Heart left ventricle (tissue), 16 donors: Measurements from ENCODE around the gene CTNND2. TPM values are rescaled to one million over a fixed set of nuclear protein-coding genes. Genes with fewer than 3 reads are reported as not detected.
"Not testable (repeated sequence)": the region's sequence is repeated elsewhere in the genome, so short reads cannot be mapped to it uniquely, and the experiment has no call there.

ENCODE experiments used
- ATAC-seq, 4 donors: fragments of 200-7000 bp; cut with Tn5 transposase; one replicate each; pipeline ENCODE4 v1.9.1; 2020 to 2022; ENCODE audit warnings: moderate library complexity in 4 of 4, mild to moderate bottlenecking in 3 of 4, moderate number of reproducible peaks in 1 of 4
- DNase-seq, 5 donors: peaks; one replicate each; pipeline ENCODE4 v3.0.0-alpha.2; 2020
- H3K27ac ChIP-seq, 12 donors: fragments of 200-600 bp; sonication (generic) in 4 of 12; one replicate each; pipeline versions ENCODE4 v1.5.0 to v1.8.0; 2016 to 2022; ENCODE audit warnings: mild to moderate bottlenecking in 2 of 12
- H3K27me3 ChIP-seq, 9 donors: fragments of 200-600 bp; sonication (generic) in 2 of 9; one replicate each; pipeline versions ENCODE4 v1.5.1 to v1.8.0; 2016 to 2022; ENCODE audit warnings: mild to moderate bottlenecking in 3 of 9
- H3K36me3 ChIP-seq, 9 donors: fragments of 200-600 bp; sonication (generic) in 2 of 9; one replicate each; pipeline versions ENCODE4 v1.5.0 to v1.8.0; 2018 to 2022; ENCODE audit warnings: mild to moderate bottlenecking in 2 of 9
- H3K4me1 ChIP-seq, 12 donors: fragments of 200-600 bp; sonication (generic) in 4 of 12; one replicate each; pipeline versions ENCODE4 v1.5.0 to v1.8.0; 2016 to 2022; ENCODE audit warnings: mild to moderate bottlenecking in 3 of 12
- H3K4me3 ChIP-seq, 12 donors: fragments of 200-600 bp; sonication (generic) in 4 of 12; one replicate each; pipeline versions ENCODE4 v1.5.0 to v1.8.0; 2017 to 2022; ENCODE audit warnings: mild to moderate bottlenecking in 9 of 12, moderate library complexity in 4 of 12
- H3K9me3 ChIP-seq, 12 donors: fragments of 200-600 bp; sonication (generic) in 4 of 12; one replicate each; pipeline versions ENCODE4 v1.5.0 to v1.8.0; 2016 to 2022; ENCODE audit warnings: mild to moderate bottlenecking in 1 of 12
- CTCF ChIP-seq, 12 donors: fragments of 200-600 bp; sonication (generic) in 4 of 12; IDR thresholded peaks; one replicate each; pipeline versions ENCODE4 v1.5.0 to v1.8.0; 2018 to 2022; ENCODE audit warnings: antibody characterized with exemption in 12 of 12, mild to moderate bottlenecking in 5 of 12
- POLR2A ChIP-seq, 2 donors: fragments of 450-650 bp; IDR thresholded peaks; one replicate each; pipeline ENCODE4 v1.6.1; 2017; ENCODE audit warnings: antibody characterized with exemption in 2 of 2, mild to moderate bottlenecking in 2 of 2, moderate library complexity in 2 of 2
- WGBS, 4 donors: extraction: QIAGEN DNeasy Blood & Tissue Kit in 2 of 4; methylation state at CpG; one replicate each; pipeline versions ENCODE4 v1.1.5 to v1.1.7; 2013 to 2018; 5-methylcytosine and 5-hydroxymethylcytosine counted together
- intact Hi-C, 10 donors: fragments of 100-400 bp; cut with DNase I; formaldehyde crosslinking; loops; one replicate each; pipeline versions ENCODE4 v1.11.1 to v1.14.2; 2022
- polyA plus RNA-seq, 2 donors: library from polyadenylated mRNA; stranded (reverse); fragments of 200-250 nt; gene quantifications; one replicate each; pipeline ENCODE4 v1.2.3, GENCODE V29; 2013
- total RNA-seq, 9 donors: library from RNA; depleted of rRNA in 2 of 9; stranded (reverse); fragments of >200 nt in 2 of 9; fragmentation: NEBNext Ultra II Directional in 3 of 9; extraction: Animal tissue kit (Norgen Biotek cat#: 25700) in 3 of 9; gene quantifications; one replicate each; pipeline versions ENCODE4 v1.1.0 to v1.2.4, GENCODE V29; 2016 to 2023
- donor health status: ischemic (EF 13 %, LVEDD 7.1; RV severe dilation, severe dysfunction).
- donor health status: healthy with polysubstance abuse.
- donor health status: DM: no; HTN: yes; CAD: no.
- donor health status: DM: no; HTN: no; CAD: no.
- donor health status: ischemic (EF 25% LVEDD 6.9; RV normal size, moderate dysfunction).
- donor health status: ischemic (EF 25% LVEDD 5.7; RV mildly dilated, moderate dysfunction).
- donor health status: healthy.
- donor health status: DM: yes; HTN: yes; CAD: no.
- donor health status: ischemic (EF 35%, LVEDD 5.7; RV mildly dilated, moderate dysfunction).
- donor health status: nonischemic (EF 11% LVEDD 7.7; RV severe dilation, severe dysfunction).
- donor health status: DM: yes; HTN: yes; CAD: no.
- donor health status: PGD.
- donor health status: ischemic (EF 29% LVEDD 5.4; RV normal size, mild dysfunction).
- donor health status: nonischemic (EF 23%, LVEDD 6.1; RV moderate dilation, normal function).

The CTNND2 gene
- total and polyA plus RNA-seq, 11 donors, result 4.0 to 36.8 (median 20.2) TPM

- intact Hi-C loops, result no loop called here
- no peaks in the 10 kb centered on the region for H3K27me3 ChIP-seq
- H3K4me1 ChIP-seq, result peaks cover 0 to 33% (median 9%) of the 10 kb centered on the region in 12 donors
- H3K27ac ChIP-seq, result peak overlapping the region in 9 of 12 donors; percentile 38 to 83 (median 61)
- TF ChIP-seq POLR2A (IDR thresholded peaks at IDR 0.05) (no peak), CTCF (IDR thresholded peaks at IDR 0.05) (no peak)
- DNase-seq (peak in 4 of 5 donors; percentile 35 to 60 (median 46)), ATAC-seq (peak; percentile 85 to 87 (median 86))
- H3K36me3 ChIP-seq, result no peaks in the 10 kb centered on the region
- H3K4me3 ChIP-seq, result no peak overlapping the region
- 25 to 53% (median 31%) methylated on average over 7 of the region's 7 CpGs for WGBS, 4 donors
- peaks cover 0 to 8% (median 0%) of the 10 kb centered on the region in 12 donors for H3K9me3 ChIP-seq
Measured at GRCh38 chr5:11012295-11012694, 892.0 kb downstream of the CTNND2 start.

- intact Hi-C loops, result no loop called here
Measured at GRCh38 chr5:11010429-11011210, 893.6 kb downstream of the CTNND2 start.

GRCh38 chr5:11009576-11009975 is 894.7 kb downstream of the CTNND2 start:
- DNase-seq (no peak), ATAC-seq (no peak)
- intact Hi-C loops, result no loop called here
- no peaks in the 10 kb centered on the region for H3K36me3 ChIP-seq
- TF ChIP-seq CTCF (IDR thresholded peaks at IDR 0.05), result no peak
- TF ChIP-seq POLR2A (IDR thresholded peaks at IDR 0.05), result no peak
- no peak overlapping the region for H3K27ac ChIP-seq
- peaks cover 0 to 33% (median 9%) of the 10 kb centered on the region in 12 donors for H3K4me1 ChIP-seq
- peaks cover 0 to 8% (median 0%) of the 10 kb centered on the region in 12 donors for H3K9me3 ChIP-seq
- whole genome bisulfite sequencing, 4 donors, result 67 to 86% (median 80%) methylated on average over 3 of the region's 3 CpGs
- no peak overlapping the region for H3K4me3 ChIP-seq
- H3K27me3 ChIP-seq, result no peaks in the 10 kb centered on the region

More at GRCh38 chr5:11010429-11011210, 893.6 kb downstream of the CTNND2 start:
- Histone ChIP-seq H3K27ac (peak overlapping the region in 7 of 12 donors; percentile 4 to 83 (median 54)), H3K9me3 (peaks cover 0 to 8% (median 0%) of the 10 kb centered on the region in 12 donors), H3K4me1 (peaks cover 0 to 33% (median 9%) of the 10 kb centered on the region in 12 donors), H3K4me3 (no peak overlapping the region), H3K36me3 (no peaks in the 10 kb centered on the region), H3K27me3 (no peaks in the 10 kb centered on the region)
- 51 to 57% (median 54%) methylated on average over 7 of the region's 7 CpGs for WGBS, 4 donors
- ATAC-seq (peak in 1 of 4 donors; percentile 34), DNase-seq (no peak)
- no peak for TF ChIP-seq CTCF (IDR thresholded peaks at IDR 0.05)
- TF ChIP-seq POLR2A (IDR thresholded peaks at IDR 0.05), result no peak

GRCh38 chr5:11007269-11007870 is 896.9 kb downstream of the CTNND2 start:
- intact Hi-C loops, result no loop called here
- Histone ChIP-seq H3K27me3 (no peaks in the 10 kb centered on the region), H3K4me1 (peaks cover 0 to 15% (median 3%) of the 10 kb centered on the region in 12 donors), H3K9me3 (peaks cover 0 to 8% (median 0%) of the 10 kb centered on the region in 12 donors), H3K36me3 (no peaks in the 10 kb centered on the region), H3K27ac (no peak overlapping the region), H3K4me3 (no peak overlapping the region)
- 73 to 79% (median 76%) methylated on average over 18 of the region's 18 CpGs for WGBS, 4 donors
- TF ChIP-seq CTCF (IDR thresholded peaks at IDR 0.05), result no peak
- no peak for TF ChIP-seq POLR2A (IDR thresholded peaks at IDR 0.05)
- peak in 1 of 5 donors; percentile 47 for DNase-seq
- peak in 3 of 4 donors; percentile 42 to 71 (median 46) for ATAC-seq

- H3K36me3 ChIP-seq, intact Hi-C loops, DNase-seq, H3K9me3 ChIP-seq, H3K4me3 ChIP-seq, H3K27ac ChIP-seq, H3K27me3 ChIP-seq, ATAC-seq: not testable (repeated sequence)
- peaks cover 0 to 16% (median 2%) of the 10 kb centered on the region in 12 donors for H3K4me1 ChIP-seq
- WGBS, 4 donors, result 82 to 90% (median 88%) methylated on average over 4 of the region's 4 CpGs
Measured at GRCh38 chr5:11004523-11004922, 899.7 kb downstream of the CTNND2 start.
